Epithelial cell of proximal tubule (primary cell): ENCODE data around the gene EPHB2. TPM values are rescaled to one million over a fixed set of nuclear protein-coding genes. Genes with fewer than 3 reads are reported as not detected.

Experiments used
- DNase-seq: peaks from one replicate; pipeline ENCODE4 v3.0.0-alpha.2; 2011; ENCODE audit warnings: low read depth
- H3K4me3 ChIP-seq: 2 replicates; pipeline ENCODE4 v1.5.1; 2011; ENCODE audit warnings: low read depth, mild to moderate bottlenecking, low read length
- CTCF ChIP-seq: conservative IDR thresholded peaks from 2 replicates; pipeline ENCODE4 v1.5.1; 2012; ENCODE audit warnings: low read depth, mild to moderate bottlenecking, low read length
- total RNA-seq: library from RNA; depleted of rRNA; stranded (reverse); fragments of >200 nt; gene quantifications from 2 replicates; pipeline ENCODE4 v1.2.3, GENCODE V29; 2015

The EPHB2 gene
- total RNA-seq, 1 donor from 2014 or later = 47.8 TPM

- DNase-seq = no peak
- no peak for TF ChIP-seq CTCF
- H3K4me3 ChIP-seq = no peak overlapping the region
Observed at GRCh38 chr1:22827666-22828483, 117.2 kb downstream of the EPHB2 start.

- no peak for DNase-seq
- no peak for TF ChIP-seq CTCF
- no peak overlapping the region for H3K4me3 ChIP-seq
Observed at GRCh38 chr1:22828484-22829308, 118.1 kb downstream of the EPHB2 start.

- no peak for DNase-seq
- H3K4me3 ChIP-seq = no peak overlapping the region
Observed at GRCh38 chr1:22829309-22829989, 118.8 kb downstream of the EPHB2 start.

GRCh38 chr1:22830041-22830566, 119.5 kb downstream of the EPHB2 start:
- no peak overlapping the region for H3K4me3 ChIP-seq
- DNase-seq = no peak
- no peak for TF ChIP-seq CTCF

More at GRCh38 chr1:22829309-22829989, 118.8 kb downstream of the EPHB2 start:
- no peak for TF ChIP-seq CTCF

GRCh38 chr1:22830757-22831340, 120.2 kb downstream of the EPHB2 start:
- DNase-seq = no peak
- H3K4me3 ChIP-seq = no peak overlapping the region
- no peak for TF ChIP-seq CTCF

- TF ChIP-seq CTCF = no peak
- no peak overlapping the region for H3K4me3 ChIP-seq
- peak; percentile 64 for DNase-seq
Observed at GRCh38 chr1:22831729-22832413, 121.2 kb downstream of the EPHB2 start.
